Smooth muscle cell (in vitro differentiated cells): Measurements from ENCODE around the gene PRR35. TPM values are rescaled to one million over a fixed set of nuclear protein-coding genes. Genes with fewer than 3 reads are reported as not detected.

Source experiments
- DNase-seq: peaks from one replicate; lab custom pipeline; 2025; ENCODE audit not compliant: unreplicated experiment; lab: John Stamatoyannopoulos, UW
- H2AFZ ChIP-seq: fragments of 200-600 bp; sonication (generic); 2 replicates; pipeline ENCODE4 v1.6.0; 2016; ENCODE audit warnings: antibody characterized with exemption, low read depth, mild to moderate bottlenecking
- H3F3A ChIP-seq: fragments of 200-600 bp; sonication (generic); 2 replicates; pipeline ENCODE4 v1.6.0; 2017; ENCODE audit warnings: antibody characterized with exemption, low read depth
- H3K27ac ChIP-seq: fragments of 200-600 bp; sonication (generic); 2 replicates; pipeline ENCODE4 v1.5.1; 2016; ENCODE audit warnings: low read depth, mild to moderate bottlenecking
- H3K27me3 ChIP-seq: fragments of 200-600 bp; sonication (generic); 2 replicates; pipeline ENCODE4 v1.6.1; 2016; ENCODE audit warnings: low read depth, mild to moderate bottlenecking
- H3K36me3 ChIP-seq: fragments of 200-600 bp; sonication (generic); 2 replicates; pipeline ENCODE4 v1.5.1; 2016; ENCODE audit warnings: low read depth
- H3K4me1 ChIP-seq: fragments of 200-600 bp; sonication (generic); 2 replicates; pipeline ENCODE4 v1.5.1; 2016; ENCODE audit warnings: low read depth
- H3K4me2 ChIP-seq: fragments of 200-600 bp; sonication (generic); 2 replicates; pipeline ENCODE4 v1.6.0; 2016; ENCODE audit warnings: mild to moderate bottlenecking
- H3K4me3 ChIP-seq: fragments of 200-600 bp; sonication (generic); 2 replicates; pipeline ENCODE4 v1.5.1; 2016; ENCODE audit warnings: mild to moderate bottlenecking
- H3K79me2 ChIP-seq: fragments of 200-600 bp; sonication (generic); 2 replicates; pipeline ENCODE4 v1.6.0; 2016; ENCODE audit warnings: low read depth, mild to moderate bottlenecking
- H3K9ac ChIP-seq: fragments of 200-600 bp; sonication (generic); 2 replicates; pipeline ENCODE4 v1.6.0; 2016; ENCODE audit warnings: low read depth
- H3K9me3 ChIP-seq: fragments of 200-600 bp; sonication (generic); replicated peaks from 2 replicates; pipeline ENCODE4 v1.5.1; 2016; ENCODE audit warnings: low read depth
- H4K20me1 ChIP-seq: fragments of 200-600 bp; sonication (generic); 2 replicates; pipeline ENCODE4 v1.6.0; 2016; ENCODE audit warnings: low read depth
- WGBS: methylation state at CpG from one replicate; pipeline ENCODE4 v1.1.7; 2016; ENCODE audit warnings: low lambda C conversion rate; 5-methylcytosine and 5-hydroxymethylcytosine counted together
- polyA plus RNA-seq: library from polyadenylated mRNA; unstranded; fragments of >200 nt; fragmentation: Nextera tagmentation; extraction: Ambion mirVana; gene quantifications from 2 replicates; pipeline ENCODE4 v1.2.1, GENCODE V29; 2016
- total RNA-seq: library from RNA; depleted of rRNA; stranded (reverse); fragments of >200 nt; gene quantifications from 2 replicates; pipeline ENCODE4 v1.2.3, GENCODE V29; 2014
- TF ChIP-seq, protein P1 (sequence below): fragments of 200-600 bp; sonication (generic); IDR thresholded peaks from 2 replicates; pipeline ENCODE4 v1.5.1; 2017; ENCODE audit warnings: borderline replicate concordance, mild to moderate bottlenecking, antibody characterized with exemption; ENCODE audit not compliant: insufficient read depth, poor library complexity, severe bottlenecking

Gene PRR35
- total and polyA plus RNA-seq, 2 experiments from 2014 or later, result not detected

- peaks cover 1% of the 10 kb centered on the region for H3F3A ChIP-seq
- H3K27ac ChIP-seq, result no peak overlapping the region
- peaks cover 69% of the 10 kb centered on the region for H3K79me2 ChIP-seq
- H3K36me3 ChIP-seq, result no peaks in the 10 kb centered on the region
- peaks cover 25% of the 10 kb centered on the region for H3K4me1 ChIP-seq
- H3K4me3 ChIP-seq, result no peak overlapping the region
- H4K20me1 ChIP-seq, result peaks cover 76% of the 10 kb centered on the region
- WGBS, result 97% methylated on average over 23 of the region's 23 CpGs
- TF ChIP-seq, protein P1, sequence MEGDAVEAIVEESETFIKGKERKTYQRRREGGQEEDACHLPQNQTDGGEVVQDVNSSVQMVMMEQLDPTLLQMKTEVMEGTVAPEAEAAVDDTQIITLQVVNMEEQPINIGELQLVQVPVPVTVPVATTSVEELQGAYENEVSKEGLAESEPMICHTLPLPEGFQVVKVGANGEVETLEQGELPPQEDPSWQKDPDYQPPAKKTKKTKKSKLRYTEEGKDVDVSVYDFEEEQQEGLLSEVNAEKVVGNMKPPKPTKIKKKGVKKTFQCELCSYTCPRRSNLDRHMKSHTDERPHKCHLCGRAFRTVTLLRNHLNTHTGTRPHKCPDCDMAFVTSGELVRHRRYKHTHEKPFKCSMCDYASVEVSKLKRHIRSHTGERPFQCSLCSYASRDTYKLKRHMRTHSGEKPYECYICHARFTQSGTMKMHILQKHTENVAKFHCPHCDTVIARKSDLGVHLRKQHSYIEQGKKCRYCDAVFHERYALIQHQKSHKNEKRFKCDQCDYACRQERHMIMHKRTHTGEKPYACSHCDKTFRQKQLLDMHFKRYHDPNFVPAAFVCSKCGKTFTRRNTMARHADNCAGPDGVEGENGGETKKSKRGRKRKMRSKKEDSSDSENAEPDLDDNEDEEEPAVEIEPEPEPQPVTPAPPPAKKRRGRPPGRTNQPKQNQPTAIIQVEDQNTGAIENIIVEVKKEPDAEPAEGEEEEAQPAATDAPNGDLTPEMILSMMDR, result no peak
- no peaks in the 10 kb centered on the region for H3K9me3 ChIP-seq
- H2AFZ ChIP-seq, result no peak overlapping the region
- no peaks in the 10 kb centered on the region for H3K27me3 ChIP-seq
- H3K9ac ChIP-seq, result no peak overlapping the region
- no peak overlapping the region for H3K4me2 ChIP-seq
- DNase-seq, result no peak
Observed at GRCh38 chr16:530111-530817, 29.9 kb upstream of the PRR35 start.

- Histone ChIP-seq H3K4me1 (peaks cover 14% of the 10 kb centered on the region), H3K9me3 (no peaks in the 10 kb centered on the region), H3K4me3 (no peak overlapping the region), H3K79me2 (peaks cover 78% of the 10 kb centered on the region), H3K9ac (no peak overlapping the region), H4K20me1 (peaks cover 80% of the 10 kb centered on the region), H3K27me3 (no peaks in the 10 kb centered on the region), H3F3A (no peaks in the 10 kb centered on the region), H3K36me3 (no peaks in the 10 kb centered on the region), H3K4me2 (no peak overlapping the region), H2AFZ (no peak overlapping the region), H3K27ac (no peak overlapping the region)
- TF ChIP-seq, protein P1, result no peak
- no peak for DNase-seq
- WGBS, result 99% methylated on average over 15 of the region's 16 CpGs
Observed at GRCh38 chr16:531494-532125, 28.6 kb upstream of the PRR35 start.

DNA sequence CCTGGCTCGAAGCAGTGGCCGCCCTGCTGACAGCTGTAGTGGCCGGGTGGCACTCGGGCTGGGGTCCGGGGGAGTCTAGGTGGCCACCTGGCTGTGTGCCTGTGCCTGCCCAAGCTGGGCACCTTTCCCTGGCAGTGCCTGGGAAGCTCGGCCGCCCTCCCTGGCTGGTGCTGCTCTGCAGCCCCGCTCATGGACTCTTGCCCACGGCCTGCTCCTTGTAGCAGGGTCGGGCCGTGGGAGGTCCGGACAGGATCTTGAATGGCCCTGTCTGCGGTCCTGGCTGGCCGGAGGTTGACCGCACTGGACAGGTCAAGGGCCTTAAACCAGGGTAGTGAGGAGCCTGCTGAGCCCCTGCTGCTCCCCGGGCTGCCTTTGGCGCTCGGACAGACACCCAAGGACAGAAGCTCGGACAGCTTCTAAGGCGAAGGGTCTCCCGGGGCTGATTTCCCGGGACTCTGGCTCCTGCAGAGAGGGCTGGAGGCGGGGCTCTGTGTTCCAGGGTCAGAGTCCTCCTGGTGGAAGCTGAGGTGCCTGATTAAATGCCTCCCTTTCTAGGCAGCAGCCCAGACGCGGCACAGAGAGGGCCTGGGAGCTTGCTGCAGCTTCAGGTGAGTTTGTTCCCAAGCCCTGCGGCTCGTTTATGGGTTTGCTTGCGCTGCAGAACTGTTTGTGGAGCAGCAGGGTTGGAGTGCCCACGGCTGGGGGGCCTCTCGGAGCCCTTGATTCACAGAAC is 26.6 kb upstream of the PRR35 start:
- H3K9me3 ChIP-seq, result no peaks in the 10 kb centered on the region
- 91% methylated on average over 30 of the region's 30 CpGs for WGBS
- no peaks in the 10 kb centered on the region for H3K36me3 ChIP-seq
- H4K20me1 ChIP-seq, result peaks cover 96% of the 10 kb centered on the region
- no peak for DNase-seq
- no peaks in the 10 kb centered on the region for H3F3A ChIP-seq
- no peak overlapping the region for H3K4me2 ChIP-seq
- H2AFZ ChIP-seq, result no peak overlapping the region
- H3K27ac ChIP-seq, result no peak overlapping the region
- H3K4me1 ChIP-seq, result peaks cover 10% of the 10 kb centered on the region
- no peak overlapping the region for H3K4me3 ChIP-seq
- no peak overlapping the region for H3K9ac ChIP-seq
- H3K79me2 ChIP-seq, result peaks cover 80% of the 10 kb centered on the region
- TF ChIP-seq, protein P1, result no peak
- H3K27me3 ChIP-seq, result no peaks in the 10 kb centered on the region
